ENCODE data around the gene MSGN1. TPM values are rescaled to one million over a fixed set of nuclear protein-coding genes. Genes with fewer than 3 reads are reported as not detected.

The MSGN1 gene
- total and polyA plus RNA-seq, 12 donors, result not detected

- no peak overlapping the region for H3K27ac ChIP-seq
- WGBS, 2 donors, result 76 to 78% methylated on average over 1 of the region's 1 CpG
- ATAC-seq, result no peak
Observed at GRCh38 chr2:17790536-17790935, 25.7 kb upstream of the MSGN1 start.

GRCh38 chr2:17791121-17791816, 25.0 kb upstream of the MSGN1 start:
- intact Hi-C loops (cut with DNase I), result no loop called here

More at GRCh38 chr2:17790536-17790935, 25.7 kb upstream of the MSGN1 start:
- Histone ChIP-seq H3K4me3 (no peak overlapping the region), H3K9me3 (no peaks in the 10 kb centered on the region), H3K27me3 (no peaks in the 10 kb centered on the region), H3K36me3 (no peaks in the 10 kb centered on the region), H3K4me1 (peaks cover 0 to 6% (median 0%) of the 10 kb centered on the region in 9 donors)
- intact Hi-C loops (cut with DNase I), result no loop called here
- TF ChIP-seq CTCF (IDR thresholded peaks at IDR 0.05), result no peak
- no peak for DNase-seq

GRCh38 chr2:17791817-17792130, 24.5 kb upstream of the MSGN1 start:
- 88 to 90% methylated on average over 2 of the region's 2 CpGs for WGBS, 2 donors
- no peak for DNase-seq
- intact Hi-C loops (cut with DNase I), result no loop called here
- no peak for TF ChIP-seq CTCF (IDR thresholded peaks at IDR 0.05)
- Histone ChIP-seq H3K4me1 (peaks cover 0 to 6% (median 0%) of the 10 kb centered on the region in 9 donors), H3K9me3 (no peaks in the 10 kb centered on the region), H3K4me3 (no peak overlapping the region), H3K36me3 (no peaks in the 10 kb centered on the region), H3K27me3 (no peaks in the 10 kb centered on the region), H3K27ac (no peak overlapping the region)
- no peak for ATAC-seq

More at GRCh38 chr2:17791121-17791816, 25.0 kb upstream of the MSGN1 start:
- Histone ChIP-seq H3K36me3 (no peaks in the 10 kb centered on the region), H3K9me3 (no peaks in the 10 kb centered on the region), H3K4me1 (peaks cover 0 to 6% (median 0%) of the 10 kb centered on the region in 9 donors), H3K27me3 (no peaks in the 10 kb centered on the region), H3K4me3 (no peak overlapping the region), H3K27ac (no peak overlapping the region)
- 56 to 57% methylated on average over 5 of the region's 5 CpGs for WGBS, 2 donors
- ATAC-seq, result no peak
- no peak for TF ChIP-seq CTCF (IDR thresholded peaks at IDR 0.05)
- no peak for DNase-seq

- Histone ChIP-seq H3K36me3 (no peaks in the 10 kb centered on the region), H3K27ac (no peak overlapping the region), H3K27me3 (no peaks in the 10 kb centered on the region), H3K4me3 (no peak overlapping the region), H3K4me1 (peaks cover 0 to 6% (median 0%) of the 10 kb centered on the region in 9 donors), H3K9me3 (no peaks in the 10 kb centered on the region)
- no peak for DNase-seq
- ATAC-seq, result no peak
- TF ChIP-seq CTCF (IDR thresholded peaks at IDR 0.05), result no peak
- intact Hi-C loops (cut with DNase I), result no loop called here
- 55 to 87% methylated on average over 1 of the region's 1 CpG for WGBS, 2 donors
Observed at GRCh38 chr2:17792515-17792914, 23.7 kb upstream of the MSGN1 start.
